GM21515 (cell line): ENCODE measurements around the gene ABHD14A.

Experiments used
- ATAC-seq: cut with Tn5 transposase; IDR thresholded peaks from one replicate; pipeline ENCODE4 v1.9.1; 2021; ENCODE audit not compliant: unreplicated experiment

Gene ABHD14A

GRCh38 chr3:52015438-52016228 lies 40.8 kb downstream of the ABHD14A start:
- no peak for ATAC-seq

DNA sequence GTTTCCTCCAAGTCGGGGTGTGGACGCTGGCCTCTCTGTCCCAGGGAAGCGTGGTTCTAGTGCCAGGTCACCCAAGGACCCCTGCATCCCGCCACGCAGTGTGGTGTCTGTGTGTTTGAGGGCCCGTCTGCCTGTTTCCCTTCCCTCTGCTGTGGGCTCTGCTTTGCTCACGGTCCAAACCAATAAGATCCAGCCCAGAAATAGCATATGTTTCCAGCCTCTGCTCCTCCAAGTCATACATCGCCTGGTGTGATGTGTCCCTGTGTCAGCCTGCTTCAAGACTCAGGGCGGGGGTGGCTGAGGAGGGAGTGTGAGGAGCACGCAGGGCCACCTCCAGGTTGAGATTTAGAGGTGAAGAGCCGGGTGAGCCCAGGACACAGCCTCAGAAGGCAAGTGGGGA lies 42.7 kb downstream of the ABHD14A start:
- ATAC-seq = no peak

DNA sequence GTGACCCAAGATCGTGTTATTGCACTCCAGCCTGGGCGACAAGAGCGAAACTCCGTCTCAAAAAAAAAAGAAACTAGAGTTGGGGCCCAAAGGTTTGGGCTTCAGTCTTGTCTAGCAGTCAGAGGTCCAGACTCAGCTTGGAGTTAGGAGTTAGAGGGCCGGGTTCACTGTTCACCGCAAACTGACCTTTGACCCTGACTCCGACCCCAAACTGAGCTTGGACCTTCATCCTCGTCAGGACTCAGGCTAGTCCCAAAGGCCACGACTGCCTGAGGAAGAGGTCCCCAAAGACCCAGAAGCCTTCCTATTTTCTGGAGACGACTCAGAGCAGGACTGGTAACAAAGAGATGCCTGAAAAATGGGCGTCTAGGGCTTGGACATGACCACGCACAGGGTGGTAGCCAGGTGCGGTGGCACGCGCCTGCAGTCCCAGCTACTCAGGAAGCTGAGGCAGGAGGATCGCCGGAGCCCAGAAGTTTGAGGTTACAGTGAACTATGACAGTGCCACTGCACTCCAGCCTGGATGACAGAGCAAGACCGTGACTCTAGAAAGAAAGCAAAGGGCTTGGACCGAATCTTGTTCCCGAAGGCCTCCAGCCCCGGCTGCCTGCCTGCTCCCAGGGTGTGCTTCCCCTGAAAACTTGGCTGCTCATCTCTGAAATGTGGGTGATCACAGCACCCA lies 43.6 kb downstream of the ABHD14A start:
- no peak for ATAC-seq

DNA sequence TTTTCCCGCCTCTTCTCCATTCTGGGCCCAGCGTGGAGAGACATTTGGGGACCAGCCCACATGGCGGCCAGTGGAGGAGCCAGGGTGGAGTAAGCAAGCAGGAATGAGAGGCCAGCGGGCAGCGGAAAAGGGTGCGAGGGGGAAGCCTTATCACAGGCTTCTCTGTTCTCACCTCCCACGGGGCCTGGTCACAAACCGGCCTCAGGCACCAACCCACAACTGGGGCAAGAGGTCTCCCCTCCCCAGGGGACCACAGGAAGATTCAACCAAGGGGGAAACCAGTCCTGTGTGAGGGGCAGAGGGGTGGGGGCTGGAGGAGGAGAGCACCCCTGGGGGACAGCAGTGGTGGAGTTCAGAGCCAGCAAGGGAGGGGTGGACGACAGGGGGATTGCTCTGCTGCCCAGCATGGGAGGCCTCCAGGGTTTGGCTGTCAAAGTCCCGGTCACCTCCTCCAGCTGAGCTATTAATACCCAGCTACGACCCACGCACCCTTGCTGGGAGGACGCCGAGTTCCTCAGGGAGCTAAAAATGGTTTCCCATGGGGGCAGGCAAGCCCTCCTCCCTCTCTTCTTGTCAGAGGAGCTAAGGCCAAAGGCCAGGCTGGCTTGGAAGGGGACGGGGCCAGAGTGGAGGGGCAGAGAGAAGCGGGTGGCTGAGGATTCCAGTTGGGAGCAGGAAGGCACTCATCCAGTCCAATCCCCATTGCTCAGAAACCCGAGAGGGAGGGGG lies 44.7 kb downstream of the ABHD14A start:
- no peak for ATAC-seq

DNA sequence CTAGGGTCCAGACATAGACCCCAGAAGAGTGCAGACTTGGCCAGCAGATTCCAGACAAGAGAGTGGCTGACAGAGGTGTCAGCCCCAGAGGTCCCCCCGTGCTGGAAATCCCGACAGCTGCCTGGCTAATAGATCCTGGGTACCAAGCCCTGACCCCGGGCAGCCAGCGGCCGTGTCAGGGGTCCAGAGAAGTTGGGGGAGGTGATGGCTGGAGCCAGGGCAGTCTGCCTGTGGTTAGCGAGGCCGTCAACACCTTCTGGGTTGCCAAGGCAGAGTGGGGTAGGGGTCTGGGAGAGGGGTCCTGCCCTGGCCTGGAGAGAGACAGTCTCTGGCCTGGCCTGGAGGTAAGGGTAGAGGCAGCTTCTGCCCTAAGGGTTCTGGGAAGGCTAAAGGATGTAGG lies 45.9 kb downstream of the ABHD14A start:
- no peak for ATAC-seq

DNA sequence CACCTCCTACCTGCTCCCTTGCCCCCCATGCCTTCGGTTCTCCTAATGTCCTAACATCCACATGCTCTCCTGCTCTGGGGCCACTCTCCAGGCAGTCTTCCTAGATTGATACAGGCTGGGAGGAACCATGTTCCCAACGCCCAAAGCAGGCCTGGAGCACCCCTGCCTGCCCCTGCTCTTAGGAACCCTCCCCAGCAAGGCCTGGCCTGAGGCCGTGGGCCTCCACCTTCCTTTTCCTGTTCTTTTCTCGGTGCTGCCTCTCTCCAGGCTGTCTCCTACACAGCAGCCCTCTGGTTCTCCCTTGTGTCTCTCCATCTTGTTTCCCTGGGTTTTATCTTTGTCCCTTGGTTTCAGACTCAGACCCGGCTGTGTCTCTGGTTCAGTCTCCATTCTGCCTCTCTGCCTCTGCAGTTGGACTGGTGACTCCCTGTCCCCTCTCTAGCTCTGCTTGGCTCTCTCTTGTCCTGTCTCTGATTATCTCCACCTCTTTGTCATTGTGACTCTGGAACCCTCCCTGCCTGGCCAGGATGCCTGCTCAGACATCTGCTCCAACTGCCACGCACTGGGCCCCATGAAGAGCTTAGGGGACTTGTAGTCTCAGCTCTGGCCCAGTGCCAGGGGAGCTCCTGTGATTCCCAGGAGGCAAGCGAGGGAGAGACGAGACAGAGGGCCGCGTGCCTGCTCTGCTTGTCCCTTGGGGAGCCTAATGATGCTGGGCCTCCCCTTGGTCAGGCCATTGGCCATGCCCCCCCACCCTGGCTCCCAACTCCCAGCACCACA lies 46.8 kb downstream of the ABHD14A start:
- no peak for ATAC-seq

DNA sequence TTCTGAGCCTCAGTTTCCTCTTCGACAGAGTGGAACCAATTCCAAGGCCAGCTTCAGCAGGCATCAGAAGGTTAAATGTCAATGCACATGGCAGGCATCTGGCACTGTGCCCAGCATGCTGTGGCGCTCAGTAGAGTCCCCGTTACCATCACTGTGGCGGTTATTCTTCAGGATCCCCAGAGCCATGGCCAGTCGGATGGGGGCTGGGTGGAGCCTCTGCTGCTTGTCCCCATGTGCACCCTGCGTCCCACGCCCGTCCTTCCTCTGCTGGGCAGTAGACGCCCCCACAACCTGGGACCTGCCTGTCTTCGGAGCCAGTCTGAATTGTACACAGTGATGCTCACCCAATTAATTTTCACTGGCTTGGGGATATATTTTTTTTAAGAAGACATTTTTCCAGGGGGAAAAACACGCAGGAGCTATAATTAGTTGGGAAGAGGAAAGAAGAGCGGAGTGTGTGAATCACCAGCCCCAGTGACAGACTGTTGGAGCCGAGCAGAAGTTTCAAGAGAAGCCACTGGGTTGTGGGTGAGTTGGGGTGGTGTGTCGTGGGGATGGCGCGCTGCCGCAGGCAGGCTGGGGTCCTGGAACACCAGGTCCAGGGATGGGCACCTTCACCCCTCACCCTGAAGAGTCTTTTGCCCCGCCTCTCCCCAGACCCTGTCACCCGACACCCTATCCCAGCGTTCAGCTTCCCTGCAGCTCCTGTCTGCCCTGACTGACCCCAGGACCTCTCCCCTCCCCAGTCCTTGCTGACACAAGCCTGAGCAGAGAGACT lies 47.6 kb downstream of the ABHD14A start:
- ATAC-seq = no peak

DNA sequence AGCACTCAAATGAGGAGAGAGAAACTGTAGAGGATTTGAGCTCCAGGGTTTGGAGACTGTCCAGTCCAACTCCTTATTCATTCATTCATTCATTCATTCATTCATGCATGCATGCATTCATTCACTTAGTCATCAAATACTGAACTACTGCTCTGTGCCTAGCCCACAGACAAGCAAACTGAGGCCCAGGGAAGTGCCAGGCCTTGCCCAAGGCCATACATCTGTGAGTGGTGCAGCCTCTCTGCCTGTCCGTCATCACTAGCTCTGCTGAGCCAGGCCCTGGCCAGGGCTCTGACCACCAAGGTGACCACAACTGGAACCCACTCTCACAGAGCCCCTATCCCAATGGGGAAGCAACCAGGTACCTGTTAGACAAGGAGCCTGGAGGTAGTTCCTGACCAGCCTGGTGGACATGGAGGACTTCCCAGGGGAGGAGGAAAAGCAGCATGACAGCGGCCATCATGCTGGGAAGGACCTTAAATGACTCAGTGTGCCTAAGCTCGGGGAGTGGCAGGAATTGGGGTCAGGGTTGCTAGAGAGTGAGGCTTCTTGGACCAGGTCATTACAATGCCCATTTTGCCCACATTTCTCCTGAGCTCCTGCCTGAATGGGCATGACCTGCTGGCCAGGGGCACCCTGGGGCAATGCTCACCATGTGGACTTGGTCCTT lies 48.4 kb downstream of the ABHD14A start:
- ATAC-seq = no peak

GRCh38 chr3:52023860-52024764 lies 49.2 kb downstream of the ABHD14A start:
- ATAC-seq = peak; percentile 58

GRCh38 chr3:52024765-52025452 lies 50.0 kb downstream of the ABHD14A start:
- ATAC-seq = no peak

DNA sequence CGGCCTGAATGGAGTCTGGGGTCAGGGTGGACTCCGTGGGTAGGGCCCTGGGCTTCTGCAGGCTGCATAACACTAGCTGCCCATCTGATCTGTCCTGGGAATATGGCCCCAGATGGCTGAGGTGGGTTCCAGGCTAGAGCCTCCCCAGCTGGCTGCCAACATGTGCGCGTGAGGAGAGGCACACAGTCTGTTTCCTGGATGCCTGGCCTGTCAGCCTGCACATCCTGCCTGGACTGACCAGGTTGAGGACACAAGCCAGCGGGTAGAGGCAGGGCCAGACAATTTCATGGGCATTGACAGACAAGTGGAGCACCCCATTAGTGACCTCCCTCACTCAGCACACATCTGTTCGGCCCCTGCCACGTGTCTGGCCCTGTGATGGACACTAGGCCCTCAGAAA lies 50.6 kb downstream of the ABHD14A start:
- ATAC-seq = no peak

DNA sequence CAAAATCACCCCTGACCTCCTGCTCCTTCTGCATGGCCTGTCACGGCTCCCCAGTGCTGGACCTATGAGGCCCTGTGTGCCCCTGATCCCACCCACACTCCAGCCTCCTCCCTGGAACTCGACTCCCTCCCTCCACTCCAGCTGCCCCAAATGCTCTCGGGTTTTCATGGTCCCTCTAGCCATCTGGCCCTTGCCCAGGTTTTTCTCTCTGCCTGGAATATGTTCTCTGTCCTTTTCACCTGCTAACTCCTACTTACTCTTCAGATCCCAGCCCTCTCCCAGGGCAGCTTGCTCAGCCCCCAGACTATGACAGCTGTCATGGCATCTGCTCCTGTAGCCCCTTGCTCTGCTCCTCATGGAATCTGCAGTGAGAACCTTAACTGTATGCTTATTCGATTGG lies 51.2 kb downstream of the ABHD14A start:
- no peak for ATAC-seq

DNA sequence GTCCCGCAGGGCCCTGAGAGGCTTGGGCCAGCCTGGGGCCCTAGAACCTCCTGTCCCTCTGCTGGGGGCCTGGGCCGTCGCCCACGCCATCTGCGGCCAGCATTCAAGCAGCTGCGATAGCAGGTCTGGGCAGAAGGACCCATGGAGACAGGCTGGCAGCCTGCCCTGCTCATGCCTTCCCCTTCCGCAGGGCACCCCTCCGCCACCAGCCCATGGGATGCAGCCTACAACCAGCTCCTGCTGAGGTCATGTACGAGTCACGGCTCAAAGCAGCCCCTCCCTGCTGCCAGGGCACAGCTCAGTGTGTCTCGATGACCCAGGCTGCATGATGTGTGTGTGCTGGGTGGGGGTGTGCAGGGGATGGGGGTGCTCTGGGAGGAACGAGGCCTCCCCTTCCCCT lies 53.7 kb downstream of the ABHD14A start:
- no peak for ATAC-seq

GRCh38 chr3:52029053-52029452 lies 54.2 kb downstream of the ABHD14A start:
- ATAC-seq = no peak

DNA sequence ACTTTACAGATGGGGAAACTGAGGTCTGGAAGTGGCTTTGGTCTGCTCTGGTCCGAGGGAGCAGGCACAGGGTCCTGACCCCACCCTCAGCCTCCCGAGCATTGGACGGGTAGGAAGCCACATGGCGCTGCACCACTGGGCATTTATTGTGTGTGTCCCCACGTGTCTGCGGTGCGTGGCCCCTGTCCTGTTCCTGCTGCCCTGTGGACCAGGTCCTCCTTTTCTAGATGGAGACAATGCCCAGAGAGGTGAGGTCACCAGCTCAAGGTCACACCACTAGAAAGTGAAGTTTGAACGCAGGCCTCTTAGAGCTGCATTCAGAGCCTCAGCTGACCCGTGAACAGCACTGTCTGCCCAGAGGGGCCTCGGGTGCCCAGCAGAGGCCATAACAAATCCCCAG lies 54.7 kb downstream of the ABHD14A start:
- no peak for ATAC-seq
